NCI-H446 treated with DMSO at 0.1 percent for 48 hours (cell line): ENCODE results near the gene UNC5A.

ENCODE experiments used
- DNase-seq: peaks from one replicate; lab custom pipeline; 2025; lab: John Stamatoyannopoulos, UW

The UNC5A gene

DNA sequence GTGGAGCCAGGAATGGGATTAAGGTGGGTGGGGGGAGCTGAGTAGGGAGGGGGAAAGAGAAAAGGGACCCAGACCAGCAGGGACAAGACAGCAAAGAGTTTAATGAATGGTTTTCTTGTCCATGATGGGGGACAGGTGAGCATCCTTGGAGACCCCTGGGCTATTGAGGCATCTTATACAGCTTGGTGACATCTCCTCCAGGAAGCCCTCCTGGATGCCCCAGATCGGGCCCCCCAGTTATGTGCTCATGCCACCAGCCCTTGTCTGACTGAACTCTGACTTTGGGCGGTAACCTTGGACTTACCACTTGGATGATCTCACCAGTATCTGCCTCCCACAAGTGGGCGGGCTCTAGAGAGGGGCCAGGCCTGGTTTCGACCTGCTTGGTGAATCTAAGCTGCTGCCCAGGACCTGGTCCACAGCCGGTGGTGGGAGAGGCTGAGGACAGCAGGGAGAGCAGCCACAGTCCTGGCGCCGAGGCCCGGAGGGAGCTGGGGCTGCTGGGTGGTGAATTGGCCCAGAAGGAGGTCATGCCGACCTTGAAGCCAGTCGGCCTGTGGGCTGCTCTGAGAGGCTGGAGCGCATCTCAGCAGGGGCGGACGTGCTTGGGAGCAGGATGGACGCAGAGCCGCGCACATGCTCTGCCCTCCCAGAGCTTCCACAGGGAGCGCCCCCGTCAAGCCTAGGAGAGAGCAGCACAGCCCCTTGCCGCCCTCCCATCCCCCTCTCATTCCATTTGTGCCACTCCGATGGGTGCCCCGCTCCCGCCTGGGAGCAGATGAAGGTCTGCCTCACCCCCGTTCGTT, 36.2 kb downstream of the UNC5A start:
- no peak for DNase-seq

DNA sequence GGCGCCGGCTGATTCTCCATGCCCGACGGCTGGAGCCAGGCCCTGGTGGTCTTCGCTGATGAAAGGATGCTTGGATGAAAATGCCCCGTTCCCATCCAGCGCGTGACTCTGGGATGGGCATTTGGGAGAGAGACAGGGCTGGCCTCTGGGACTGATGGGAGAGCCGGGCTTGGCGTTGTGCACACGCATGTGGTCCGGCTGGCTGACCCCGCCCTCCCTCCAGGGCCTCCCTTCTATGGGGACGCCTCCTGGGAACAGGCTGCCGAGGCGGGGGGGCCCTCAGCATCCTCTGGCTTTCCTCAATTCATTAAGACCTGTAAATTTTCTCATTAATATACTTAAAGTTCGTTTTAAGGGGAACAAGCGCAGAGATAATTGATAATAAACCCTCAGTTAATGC, 36.8 kb downstream of the UNC5A start:
- DNase-seq = no peak

DNA sequence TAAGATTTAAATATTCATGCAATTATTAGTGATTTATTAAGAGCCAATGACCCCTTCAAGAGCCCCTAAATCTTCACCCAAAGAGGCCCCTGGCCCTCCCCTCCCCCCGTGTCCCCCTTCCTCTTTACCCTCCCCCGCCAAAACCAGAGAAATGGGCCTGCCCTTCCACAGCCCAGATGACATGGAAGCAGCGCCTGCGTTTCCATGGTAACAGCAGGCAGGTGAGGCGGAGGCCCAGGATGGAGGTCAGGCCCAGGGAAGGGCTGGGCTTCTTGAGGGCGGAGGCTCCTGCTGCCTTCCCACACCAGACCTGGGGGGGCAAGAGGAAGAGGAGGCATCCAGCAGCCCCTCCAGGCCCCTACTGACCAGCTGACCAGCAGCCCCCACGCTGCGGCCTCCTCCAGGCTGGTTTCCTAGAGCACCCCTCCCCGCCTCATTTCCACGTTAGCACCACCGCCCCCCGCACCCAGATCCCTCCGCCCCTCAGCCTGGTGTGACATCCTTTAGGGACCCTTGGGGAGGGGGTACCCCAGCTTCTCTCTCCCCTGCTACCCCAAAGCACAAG, 37.4 kb downstream of the UNC5A start:
- DNase-seq = no peak

DNA sequence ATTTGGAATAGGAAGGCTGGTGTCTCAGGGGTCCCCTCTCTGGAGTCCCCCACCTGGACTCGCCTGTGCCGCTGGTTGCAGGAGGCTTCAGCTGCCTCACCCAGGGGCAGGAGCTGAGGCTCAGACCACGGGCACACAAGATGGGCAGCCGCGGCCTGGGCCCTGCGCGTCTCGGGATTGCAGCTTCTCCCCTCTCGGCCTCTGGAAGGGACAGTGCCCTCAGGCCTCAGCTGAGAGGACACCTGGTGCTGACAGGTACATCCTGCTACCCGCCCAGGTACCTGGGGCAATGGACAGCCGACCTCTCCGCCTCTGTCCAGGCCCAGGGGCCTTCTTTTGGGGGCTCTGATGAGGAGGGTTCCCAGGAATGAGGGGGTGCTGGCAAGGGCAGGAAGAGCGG, 38.3 kb downstream of the UNC5A start:
- no peak for DNase-seq

DNA sequence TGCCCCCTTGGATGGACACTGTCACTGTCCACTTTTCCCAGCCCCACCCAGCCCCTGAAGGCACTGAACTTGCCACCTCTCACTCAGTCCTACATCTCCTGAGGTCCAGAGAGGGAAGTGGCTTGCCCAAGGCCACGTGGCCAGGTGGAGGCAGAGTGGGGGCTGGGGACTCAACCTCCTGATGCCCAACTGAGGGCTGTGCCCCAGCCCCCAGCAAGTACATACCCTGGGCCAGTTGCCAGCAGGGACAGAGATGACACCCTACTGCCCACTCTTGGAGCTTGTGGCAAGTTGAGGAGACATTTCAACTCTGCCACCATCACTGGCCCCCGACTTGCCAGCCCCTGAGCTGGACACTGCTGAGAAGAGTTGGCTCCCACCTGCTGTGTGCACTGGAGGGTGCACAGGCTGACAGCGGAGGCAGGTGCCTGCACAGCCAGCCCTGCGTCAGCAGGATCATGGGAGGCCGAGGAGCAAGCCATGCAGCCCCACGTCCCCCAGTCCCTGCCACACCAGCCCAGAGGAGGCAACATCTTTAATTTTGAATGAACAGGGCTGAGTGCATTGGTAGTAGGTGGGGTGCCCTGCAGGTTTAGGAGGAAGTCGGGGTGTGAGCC, 39.4 kb downstream of the UNC5A start:
- no peak for DNase-seq

DNA sequence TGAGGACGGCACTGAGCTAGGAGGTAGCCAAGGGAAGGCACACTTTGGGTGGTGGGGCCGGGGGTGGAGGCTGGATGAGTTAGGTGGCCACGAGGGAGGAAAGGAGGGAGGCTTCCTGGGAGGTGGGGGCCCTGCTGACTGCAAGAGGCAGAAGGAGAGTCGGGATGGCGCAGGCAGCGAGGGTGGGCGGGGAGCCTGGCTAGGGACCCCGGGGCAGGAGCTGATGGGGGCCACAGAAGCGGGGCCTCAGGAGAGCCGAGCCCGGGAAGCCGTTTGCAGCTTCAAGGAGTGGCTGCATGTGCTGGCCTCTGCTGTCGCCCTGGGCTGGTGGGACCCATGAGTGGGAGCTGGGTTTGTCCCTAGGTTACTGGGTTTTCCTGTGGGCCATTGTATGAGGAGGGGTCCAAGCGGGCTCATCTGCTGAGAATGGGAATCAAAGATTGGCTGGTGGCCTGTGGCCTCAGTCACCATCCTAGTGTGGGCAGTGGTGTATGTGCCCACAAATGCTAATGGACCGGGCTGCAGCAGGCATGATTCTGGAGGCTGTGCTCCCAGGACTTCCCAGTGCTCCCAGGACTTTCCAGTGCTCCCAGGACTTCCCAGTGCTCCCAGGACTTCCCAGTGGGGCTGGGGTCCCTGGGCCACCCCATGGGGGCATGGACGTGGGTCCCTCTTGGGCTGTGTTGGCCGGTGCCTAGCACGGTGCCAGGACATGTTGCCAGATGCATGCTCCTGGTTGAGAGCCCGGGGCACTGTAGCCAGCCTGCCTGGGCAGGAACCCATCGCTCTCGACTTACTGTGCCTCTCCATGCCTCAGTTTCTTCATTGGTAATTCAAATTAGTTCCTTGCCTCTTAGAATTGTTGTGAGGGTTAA, 40.2 kb downstream of the UNC5A start:
- no peak for DNase-seq

DNA sequence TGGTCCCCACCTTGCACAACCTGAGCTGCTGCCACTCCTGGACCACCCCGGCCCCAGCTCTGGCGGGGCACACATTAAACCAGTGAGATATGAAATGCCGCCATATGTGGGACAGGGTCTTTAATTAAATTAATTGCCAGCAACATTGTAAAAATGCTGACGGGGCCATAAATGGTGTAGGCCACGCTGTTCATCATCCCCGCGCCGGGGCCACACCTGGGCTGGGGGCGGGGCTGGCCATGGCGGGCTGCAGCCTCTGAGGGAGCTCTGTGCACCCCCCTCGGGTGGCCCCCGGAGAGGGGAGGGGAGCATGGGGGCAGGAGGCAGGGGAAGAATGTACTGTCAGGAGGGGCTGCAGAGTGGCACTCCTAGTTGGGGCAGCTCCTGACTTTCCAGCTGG, 41.0 kb downstream of the UNC5A start:
- DNase-seq = no peak

DNA sequence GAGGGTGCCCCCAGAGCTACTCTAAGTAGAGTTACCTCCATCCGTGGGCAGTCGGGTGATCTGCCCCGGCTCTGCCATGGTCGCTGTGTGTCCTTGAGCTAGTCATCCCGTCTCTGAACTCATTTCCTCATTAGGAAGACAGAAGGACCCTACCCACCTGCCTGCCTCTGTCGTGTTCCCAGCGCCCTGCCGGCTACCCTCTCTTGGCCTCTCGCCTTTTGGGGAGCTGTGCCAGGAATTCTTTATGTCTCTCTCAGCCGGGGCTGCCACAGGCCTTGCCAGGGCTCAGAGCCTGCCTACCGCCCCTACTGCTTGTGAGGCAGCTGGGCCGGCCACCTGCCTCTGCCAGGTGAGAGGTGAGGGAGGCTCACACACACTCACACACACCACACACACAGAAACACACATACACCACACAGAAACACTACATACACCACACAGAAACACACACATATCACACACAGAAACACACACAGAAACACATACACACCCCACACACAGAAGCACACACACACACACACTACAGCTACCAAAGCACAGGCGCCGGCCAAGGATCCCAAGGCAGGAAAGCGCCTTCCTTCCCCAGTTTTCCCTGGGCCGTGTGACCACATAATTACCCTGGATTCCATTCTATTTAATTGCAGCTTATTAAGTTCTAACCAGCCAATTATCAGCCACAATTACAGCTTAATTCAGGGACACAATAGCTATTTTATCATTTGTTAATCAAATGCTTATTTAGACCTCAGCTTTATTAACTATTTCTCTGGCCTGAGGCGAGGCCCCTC, 41.7 kb downstream of the UNC5A start:
- DNase-seq = peak; percentile 21

DNA sequence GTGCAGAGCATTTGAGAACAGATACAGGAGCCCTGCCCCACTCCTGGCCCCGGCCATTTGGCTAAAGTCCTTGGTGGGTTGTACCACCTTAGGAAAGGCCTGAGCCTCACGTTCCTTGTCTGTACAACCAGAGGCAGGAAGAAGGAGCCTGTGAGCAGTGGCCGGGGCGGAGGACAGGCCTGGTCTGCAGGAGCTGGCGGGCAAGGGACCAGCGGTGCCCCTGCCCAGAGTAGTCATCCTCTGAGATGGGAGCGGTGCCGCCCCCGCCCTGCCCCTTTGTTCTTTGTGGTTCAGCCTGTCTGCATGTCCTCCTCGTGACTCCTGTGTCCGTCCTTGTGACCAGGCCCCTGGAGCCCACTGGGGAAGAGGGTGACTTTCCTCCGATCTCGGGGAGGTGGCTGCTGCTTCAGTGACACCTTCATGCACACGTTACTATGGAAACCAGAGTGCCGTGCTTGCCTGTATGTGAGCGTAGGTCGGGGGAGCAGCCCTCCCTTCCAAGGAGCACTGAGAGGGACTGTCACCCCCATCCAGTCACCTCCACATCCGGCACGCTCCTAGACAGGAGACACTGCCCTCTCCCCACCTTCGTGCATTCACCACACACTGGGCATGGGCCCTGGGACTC, 42.9 kb downstream of the UNC5A start:
- DNase-seq = no peak

DNA sequence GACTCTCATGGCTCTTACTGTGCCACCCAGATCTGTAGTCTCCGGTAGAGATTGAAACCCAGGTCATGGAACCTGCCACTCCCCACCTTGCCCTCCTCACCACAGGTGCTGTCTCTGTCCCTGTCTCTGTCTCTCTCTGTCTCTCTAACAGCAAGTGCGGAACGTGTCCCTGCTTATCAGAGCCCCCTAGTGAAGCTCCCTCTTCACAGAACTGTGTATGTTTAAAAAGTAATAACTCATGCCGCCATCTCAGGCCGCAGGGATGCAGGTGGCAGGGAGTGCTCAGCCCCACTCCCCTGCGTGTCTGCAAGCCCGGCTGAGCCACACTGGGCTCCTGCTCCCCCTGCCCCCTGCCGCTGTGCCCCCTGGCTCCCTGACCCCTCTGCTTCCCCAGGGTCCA, 43.8 kb downstream of the UNC5A start:
- DNase-seq = no peak

DNA sequence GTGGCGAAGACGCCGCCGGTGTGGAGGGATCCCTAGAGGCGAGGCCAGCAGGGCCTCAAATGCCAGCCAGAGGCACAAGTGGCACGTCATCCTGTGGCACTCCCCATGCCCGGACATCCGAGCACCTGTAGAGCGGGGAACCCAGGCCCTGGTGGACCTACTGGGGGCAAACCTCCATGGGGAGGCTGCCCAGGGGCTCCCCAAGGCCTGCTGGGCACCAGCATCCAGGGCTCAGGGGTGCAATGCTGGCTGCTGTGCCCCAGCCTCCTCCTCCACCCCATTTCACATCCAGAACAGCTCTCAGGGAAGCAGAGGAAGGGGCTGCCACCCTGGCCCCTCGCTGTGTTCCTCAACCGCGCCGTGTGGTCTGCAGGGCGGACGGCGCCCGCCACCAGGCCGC, 45.2 kb downstream of the UNC5A start:
- no peak for DNase-seq

DNA sequence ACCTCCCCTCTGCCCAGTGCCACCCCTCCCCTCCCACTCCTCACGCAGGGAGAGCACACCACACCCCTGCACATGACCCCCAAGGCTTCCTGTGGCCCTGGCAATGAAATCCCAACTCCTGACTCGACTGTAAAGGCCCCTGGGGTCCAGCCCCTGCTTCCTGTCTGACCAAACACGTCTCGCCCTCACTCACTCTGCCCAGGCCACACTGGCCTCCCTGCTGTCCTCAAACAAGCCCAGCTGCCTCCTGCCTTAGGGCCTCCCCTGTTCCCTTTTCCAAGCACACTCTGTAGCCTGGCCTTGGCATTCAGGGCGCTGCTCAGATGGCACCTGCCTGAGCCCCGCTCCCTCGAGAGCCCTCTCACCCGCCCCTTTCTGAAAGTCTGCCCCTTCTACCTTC, 46.4 kb downstream of the UNC5A start:
- DNase-seq = no peak

DNA sequence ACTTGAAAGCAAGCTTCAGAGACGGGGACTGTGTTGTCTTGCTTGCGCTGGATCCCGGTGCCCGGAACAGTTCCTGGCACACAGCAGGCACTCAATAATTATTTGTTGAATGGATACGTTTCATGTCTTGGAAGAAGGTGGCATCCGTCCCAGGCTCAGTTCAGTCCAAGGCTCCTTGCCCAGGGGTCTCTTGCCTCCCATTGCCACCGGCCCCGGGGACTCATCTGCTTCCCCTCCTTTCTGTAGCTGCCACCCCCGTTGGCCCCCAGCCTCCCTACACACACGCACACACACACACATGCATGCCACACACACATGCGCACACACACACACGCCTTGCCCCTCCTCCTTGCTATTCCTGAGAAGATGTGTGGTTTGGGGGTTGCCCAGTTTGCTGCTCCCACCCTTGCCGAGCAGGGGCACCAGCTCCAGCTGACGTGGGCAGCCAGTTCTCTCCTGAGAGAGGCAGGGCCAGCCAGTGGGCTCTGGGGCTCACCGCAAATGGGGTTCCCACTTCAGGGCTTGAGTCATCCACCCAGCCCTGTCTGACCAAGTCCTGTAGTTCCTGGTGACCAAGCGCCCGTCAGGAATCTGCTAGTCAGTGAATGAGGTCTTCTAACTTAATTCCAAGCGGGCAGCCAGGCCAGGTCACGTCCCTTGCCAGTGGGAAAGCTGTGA, 47.0 kb downstream of the UNC5A start:
- no peak for DNase-seq

DNA sequence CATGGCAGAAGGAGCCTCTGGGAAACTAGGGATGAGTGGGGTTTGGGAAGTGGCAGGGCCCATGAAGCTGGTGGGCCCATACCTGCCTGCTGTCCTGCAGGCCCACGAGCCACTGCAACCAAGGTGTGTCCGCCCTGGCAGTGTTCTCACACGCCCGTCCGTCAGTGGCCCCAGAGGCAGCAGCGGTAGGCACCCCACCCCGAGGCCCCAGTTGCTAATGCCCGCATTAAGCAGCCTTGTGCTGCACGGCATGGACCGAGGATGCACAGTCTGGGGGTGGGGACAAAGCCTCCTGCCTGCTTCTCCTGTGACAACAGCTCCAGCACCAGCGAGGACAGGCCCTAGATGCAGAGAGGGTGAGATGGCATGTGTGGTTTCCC, 47.5 kb downstream of the UNC5A start:
- DNase-seq = no peak

DNA sequence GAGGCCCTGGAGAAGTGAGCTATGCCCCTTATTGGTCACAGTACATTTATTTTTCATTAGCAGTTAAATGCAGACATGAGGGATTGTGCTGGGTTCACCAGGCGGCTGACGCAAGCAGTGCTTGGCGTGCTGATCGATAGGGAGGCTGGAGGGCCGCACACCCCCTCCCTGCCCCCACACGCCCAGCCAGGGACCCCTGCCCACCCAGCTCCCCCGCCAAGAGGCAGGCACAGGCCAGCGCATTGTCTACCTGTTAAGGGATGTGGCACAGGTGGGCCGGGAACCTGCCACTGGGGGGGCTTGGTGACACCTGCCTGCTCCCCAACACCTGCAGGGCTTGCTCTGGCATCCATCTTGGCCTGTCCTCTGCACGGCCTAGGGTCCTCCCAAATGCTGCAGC, 49.6 kb downstream of the UNC5A start:
- DNase-seq = no peak

DNA sequence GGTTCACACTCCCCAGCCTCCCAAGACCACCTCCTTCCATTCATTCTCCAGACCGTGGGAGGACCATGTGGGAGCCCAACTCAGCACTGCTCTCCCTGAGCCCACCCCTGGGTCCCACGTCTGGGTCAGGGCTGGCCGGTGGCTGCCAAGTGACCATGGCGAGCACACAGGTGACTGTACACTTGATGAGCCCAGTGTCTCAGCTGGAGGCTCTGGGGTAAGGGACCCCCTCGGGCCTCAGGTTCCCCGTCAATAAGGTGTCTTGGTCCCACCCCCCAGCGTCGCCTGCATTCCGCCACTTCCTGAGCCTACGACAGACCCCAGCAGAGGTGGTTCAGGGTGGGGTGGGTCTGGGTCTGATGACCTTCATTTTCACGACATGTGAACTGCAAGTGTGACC, 50.0 kb downstream of the UNC5A start:
- no peak for DNase-seq

DNA sequence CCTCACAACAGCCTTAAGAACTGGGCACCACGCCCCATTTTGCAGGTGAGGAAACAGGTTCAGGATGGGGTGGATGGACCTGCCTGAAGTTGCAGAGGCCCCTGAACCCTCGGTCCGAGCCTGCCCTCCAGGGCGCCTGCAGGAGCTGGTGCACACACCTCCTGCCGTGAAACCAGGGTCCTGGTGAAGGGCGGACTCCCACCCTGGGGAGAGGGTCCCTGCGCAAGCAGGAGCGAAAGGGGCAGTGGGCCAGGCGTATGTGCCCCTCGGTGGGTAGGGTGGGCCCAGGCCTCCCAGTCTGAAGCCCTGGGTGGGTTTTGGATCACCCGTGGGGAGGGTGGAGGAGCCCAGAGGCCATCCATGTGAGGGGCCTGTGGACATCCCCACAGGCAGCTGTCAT, 50.9 kb downstream of the UNC5A start:
- DNase-seq = no peak

DNA sequence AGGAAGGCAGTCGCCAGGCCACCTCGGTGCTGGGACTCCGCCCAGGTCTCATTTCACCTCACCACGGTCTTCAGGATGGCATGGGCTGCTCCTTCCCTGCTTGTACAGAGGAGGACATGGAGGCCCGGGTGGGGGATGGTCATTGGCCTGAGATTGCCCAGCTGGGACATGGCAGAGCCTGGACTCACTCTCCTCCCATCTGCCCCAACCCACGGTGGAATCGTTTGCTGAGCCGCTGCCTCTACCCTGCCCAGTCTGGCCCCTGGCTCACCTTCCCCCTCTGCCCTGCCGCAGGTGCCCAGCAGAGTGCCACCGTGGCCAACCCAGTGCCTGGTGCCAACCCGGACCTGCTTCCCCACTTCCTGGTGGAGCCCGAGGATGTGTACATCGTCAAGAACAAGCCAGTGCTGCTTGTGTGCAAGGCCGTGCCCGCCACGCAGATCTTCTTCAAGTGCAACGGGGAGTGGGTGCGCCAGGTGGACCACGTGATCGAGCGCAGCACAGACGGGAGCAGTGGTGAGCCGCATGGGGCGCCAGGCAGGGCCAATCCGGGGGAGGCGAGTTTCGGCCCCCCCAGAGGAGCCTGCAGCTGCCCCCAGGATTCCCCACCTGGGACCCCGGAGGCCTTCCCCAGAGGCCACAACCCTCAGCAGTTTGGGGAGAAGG, 52.1 kb downstream of the UNC5A start:
- no peak for DNase-seq

DNA sequence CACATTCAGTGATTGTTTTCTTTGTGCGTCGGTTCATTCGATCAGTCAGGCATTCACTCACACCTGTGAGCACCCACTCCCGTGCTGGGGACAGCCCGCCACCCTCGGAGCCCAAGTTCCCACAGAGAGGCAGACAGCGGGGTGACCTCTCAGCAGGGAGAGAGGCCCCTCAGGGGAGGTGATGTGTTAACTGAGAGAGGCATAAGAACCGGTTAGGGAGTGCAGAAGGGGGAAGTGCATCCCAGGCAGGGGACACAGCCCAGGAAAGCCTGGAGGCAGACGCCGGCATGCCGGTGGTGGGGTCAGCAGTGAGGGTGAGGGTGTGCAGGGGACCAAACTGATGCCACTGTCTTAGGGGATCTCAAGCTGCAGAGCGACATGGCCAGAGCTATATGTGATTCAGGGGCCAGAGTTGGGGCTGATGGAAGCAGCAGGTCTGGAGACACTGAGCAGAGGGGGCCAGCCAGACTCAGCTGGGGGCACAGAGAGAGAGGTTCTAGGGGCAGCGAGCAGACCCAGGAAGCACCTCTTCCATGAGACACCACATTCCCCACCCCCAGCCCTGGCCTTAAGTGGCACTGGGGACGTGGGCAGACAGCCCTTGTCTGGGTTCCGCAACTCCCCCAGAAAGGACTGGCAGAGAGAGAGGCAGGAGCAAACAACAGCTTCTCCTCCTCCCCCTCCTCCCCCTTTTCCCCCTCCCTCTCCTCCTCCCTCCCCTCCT, 52.8 kb downstream of the UNC5A start:
- DNase-seq = no peak

DNA sequence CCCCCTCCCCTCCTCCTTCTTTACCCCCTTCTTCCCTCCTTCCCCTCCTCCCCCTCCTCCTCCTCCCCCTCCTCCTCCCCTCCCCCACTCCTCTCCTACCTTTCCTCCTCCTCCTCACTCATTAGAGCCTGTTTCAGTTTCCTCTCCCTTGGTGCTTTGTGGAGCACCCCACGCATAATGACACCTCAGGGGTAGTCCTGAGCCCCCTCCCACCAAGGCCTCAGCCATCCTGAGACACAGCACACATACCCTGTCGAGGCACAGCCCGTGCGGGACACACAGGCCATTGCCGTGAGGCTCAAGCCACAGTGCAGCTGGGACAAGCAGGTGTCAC, 53.4 kb downstream of the UNC5A start:
- DNase-seq = no peak
